Measurements from ENCODE around the gene METTL16. TPM values are rescaled to one million over a fixed set of nuclear protein-coding genes. Genes with fewer than 3 reads are reported as not detected.

The METTL16 gene
- total and polyA plus RNA-seq, 2 of the 4 experiments (the other 2 are of a cell fraction) = 11.8 to 15.4 TPM

- ATAC-seq (ENCODE audit: low read depth) = no peak
- POLR2A ChIA-PET (ENCODE audit: unreplicated experiment) = no interaction called here
- no CpG with 5 or more reads among the region's 9 CpGs for WGBS, 2 experiments (ENCODE audit: extremely low coverage in 2 of 2, insufficient read length in 1 of 2)
Measured at GRCh38 chr17:2435181-2435741, 76.4 kb downstream of the METTL16 start.

More at GRCh38 chr17:2435181-2435741, 76.4 kb downstream of the METTL16 start:
- BruUV-seq (replicated peaks) = no TSS peak
- no peak overlapping the region for H3K4me3 ChIP-seq (ENCODE audit: insufficient read depth, low read depth, low read length)
- no peak overlapping the region for H4K91ac ChIP-seq (ENCODE audit: insufficient read depth, low read depth, low read length)
- H2AK5ac ChIP-seq (ENCODE audit: low read depth, low read length) = no peak overlapping the region
- peaks cover 16% of the 10 kb centered on the region for H3K36me3 ChIP-seq (ENCODE audit: control insufficient read depth, insufficient read depth, low read length)
- peak; percentile 31 for DNase-seq
- H3K56ac ChIP-seq (ENCODE audit: extremely low read depth, insufficient read depth, low read length) = no peak overlapping the region
- CTCF ChIA-PET = no interaction called here
- H3K9me3 ChIP-seq (ENCODE audit: control insufficient read depth, insufficient read depth, low read length) = no peaks in the 10 kb centered on the region
- dilution Hi-C loops (cut with HindIII; ENCODE audit: low sequenced_read_pairs, unreplicated experiment) (no loop called here), in situ Hi-C loops (cut with MboI; ENCODE audit: low sequenced_read_pairs) (no loop called here), intact Hi-C loops (cut with micrococcal nuclease) (no loop called here)
- H3K9me1 ChIP-seq (ENCODE audit: insufficient read depth, low read length) = peaks cover 10% of the 10 kb centered on the region
- no peak overlapping the region for H3K27ac ChIP-seq (ENCODE audit: insufficient read depth, low read length)
- no peak overlapping the region for H2AK9ac ChIP-seq (replicated peaks; ENCODE audit: low read depth, low read length, poor library complexity)
- no peak overlapping the region for H3K9ac ChIP-seq (ENCODE audit: low read depth, low read length)
- peaks cover 7% of the 10 kb centered on the region for H3K4me1 ChIP-seq (ENCODE audit: control insufficient read depth, insufficient read depth, low read length)
- H4K8ac ChIP-seq (ENCODE audit: low read depth in 2 of 2, low read length in 2 of 2) = no peak overlapping the region; a peak in 1 of 4 replicates
- peaks cover 3 to 23% of the 10 kb centered on the region in 2 experiments; a peak in 2 of 4 replicates for H3K79me1 ChIP-seq (ENCODE audit: low read depth in 1 of 2, low read length in 2 of 2)
- no peak overlapping the region for H2AFZ ChIP-seq (replicated peaks; ENCODE audit: low read length, poor library complexity)
- H2BK20ac ChIP-seq (ENCODE audit: low read depth, low read length) = no peak overlapping the region
- no peak overlapping the region for H3K4ac ChIP-seq (ENCODE audit: low read depth, low read length)
- H4K20me1 ChIP-seq (ENCODE audit: insufficient read depth, low read length) = no peaks in the 10 kb centered on the region
- H2BK15ac ChIP-seq (ENCODE audit: low read depth, low read length) = no peak overlapping the region
- H2BK120ac ChIP-seq (ENCODE audit: low read depth, low read length) = no peak overlapping the region
- no peak overlapping the region for H3K4me2 ChIP-seq (ENCODE audit: low read depth, low read length)
- no peak overlapping the region for H3K23ac ChIP-seq (ENCODE audit: low read depth, low read length)
- no peak overlapping the region for H4K5ac ChIP-seq (ENCODE audit: low read depth, low read length)
- no peaks in the 10 kb centered on the region for H3K27me3 ChIP-seq (ENCODE audit: control insufficient read depth, insufficient read depth, low read length)
- H3K14ac ChIP-seq (replicated peaks; ENCODE audit: low read depth, low read length) = no peak overlapping the region
- TF ChIP-seq POLR2A (IDR thresholded peaks at IDR 0.05; ENCODE audit: low read depth, low read length) = no peak
- no peak for TF ChIP-seq MXI1 (IDR thresholded peaks at IDR 0.05; ENCODE audit: borderline replicate concordance, low read depth, low read length)
- H2BK5ac ChIP-seq (ENCODE audit: low read depth, low read length, poor library complexity, severe bottlenecking) = no peak overlapping the region
- H3K18ac ChIP-seq (ENCODE audit: low read depth, low read length) = no peak overlapping the region
